Upper lobe of left lung (tissue), 4 donors: ENCODE data around the gene UBTFL1.

ENCODE experiments used
- POLR2A ChIP-seq, 4 donors: fragments of 450-650 bp; IDR thresholded peaks; one replicate each; pipeline ENCODE4 v1.5.1; 2016 to 2017; ENCODE audit warnings: antibody characterized with exemption in 4 of 4, mild to moderate bottlenecking in 2 of 4
- POLR2AphosphoS5 ChIP-seq, 2 donors: sonication (generic); formaldehyde crosslinking; IDR thresholded peaks; one replicate each; pipeline ENCODE4 v1.5.1; 2017; ENCODE audit warnings: antibody characterized with exemption in 2 of 2
- TF ChIP-seq, protein P1 (sequence below), 6 experiments: fragments of 450-650 bp in 4 of 6; fragments of 200-600 bp in 2 of 6; sonication (generic) in 2 of 6; IDR thresholded peaks; one replicate each; pipeline ENCODE4 v1.5.1; 2016 to 2019; ENCODE audit warnings: antibody characterized with exemption in 6 of 6

DNA sequence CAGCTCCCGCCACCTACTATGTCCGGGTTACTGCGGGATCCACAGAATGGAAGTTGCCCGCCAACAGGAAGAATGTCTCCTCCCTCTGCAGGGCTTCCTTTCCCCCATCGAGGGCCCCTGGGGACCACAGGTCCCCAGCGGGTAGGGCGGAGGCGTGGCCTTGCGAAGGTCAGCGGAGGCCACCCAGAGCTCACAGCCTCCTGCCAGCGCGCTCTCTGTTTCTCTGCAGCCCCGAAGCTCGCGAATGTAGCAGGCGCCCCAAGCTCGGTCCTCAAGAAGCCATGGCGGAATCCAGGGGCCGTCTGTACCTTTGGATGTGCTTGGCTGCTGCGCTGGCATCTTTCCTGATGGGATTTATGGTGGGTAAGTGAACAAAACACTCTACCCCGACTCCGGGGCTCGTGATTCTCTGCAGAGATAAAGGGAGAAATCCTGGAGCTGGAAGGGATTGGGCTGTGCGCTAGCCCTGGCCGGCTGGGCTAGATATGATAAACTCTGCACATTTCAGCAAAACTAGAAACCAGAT lies 48.8 kb downstream of the UBTFL1 start, which contains the start of gene NAALAD2:
- TF ChIP-seq POLR2A (IDR thresholded peaks at IDR 0.05) = no peak
- TF ChIP-seq POLR2AphosphoS5 (IDR thresholded peaks at IDR 0.05) = no peak
- TF ChIP-seq, protein P1, sequence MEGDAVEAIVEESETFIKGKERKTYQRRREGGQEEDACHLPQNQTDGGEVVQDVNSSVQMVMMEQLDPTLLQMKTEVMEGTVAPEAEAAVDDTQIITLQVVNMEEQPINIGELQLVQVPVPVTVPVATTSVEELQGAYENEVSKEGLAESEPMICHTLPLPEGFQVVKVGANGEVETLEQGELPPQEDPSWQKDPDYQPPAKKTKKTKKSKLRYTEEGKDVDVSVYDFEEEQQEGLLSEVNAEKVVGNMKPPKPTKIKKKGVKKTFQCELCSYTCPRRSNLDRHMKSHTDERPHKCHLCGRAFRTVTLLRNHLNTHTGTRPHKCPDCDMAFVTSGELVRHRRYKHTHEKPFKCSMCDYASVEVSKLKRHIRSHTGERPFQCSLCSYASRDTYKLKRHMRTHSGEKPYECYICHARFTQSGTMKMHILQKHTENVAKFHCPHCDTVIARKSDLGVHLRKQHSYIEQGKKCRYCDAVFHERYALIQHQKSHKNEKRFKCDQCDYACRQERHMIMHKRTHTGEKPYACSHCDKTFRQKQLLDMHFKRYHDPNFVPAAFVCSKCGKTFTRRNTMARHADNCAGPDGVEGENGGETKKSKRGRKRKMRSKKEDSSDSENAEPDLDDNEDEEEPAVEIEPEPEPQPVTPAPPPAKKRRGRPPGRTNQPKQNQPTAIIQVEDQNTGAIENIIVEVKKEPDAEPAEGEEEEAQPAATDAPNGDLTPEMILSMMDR (IDR thresholded peaks at IDR 0.05) = no peak
